RWPE2 (cell line): ENCODE data around the gene CDC42BPG.

ENCODE experiments used
- ATAC-seq: fragments of 200-7000 bp; cut with Tn5 transposase; 3 replicates; pipeline ENCODE4 v1.9.1; 2021; ENCODE audit warnings: low read depth
- DNase-seq: peaks from one replicate; pipeline ENCODE4 v3.0.0-alpha.2; 2020; ENCODE audit warnings: low spot score
- H3K27ac ChIP-seq: fragments of 450-650 bp; 2 replicates; pipeline ENCODE4 v1.5.1; 2017; ENCODE audit warnings: mild to moderate bottlenecking; ENCODE audit not compliant: poor library complexity, severe bottlenecking
- H3K27me3 ChIP-seq: fragments of 250-450 bp; sonication (Bioruptor Pico); 2 replicates; pipeline ENCODE4 v1.5.1; 2021; ENCODE audit warnings: mild to moderate bottlenecking, moderate library complexity; ENCODE audit not compliant: insufficient read depth, poor library complexity, severe bottlenecking
- H3K36me3 ChIP-seq: fragments of 250-450 bp; sonication (Bioruptor Pico); 2 replicates; pipeline ENCODE4 v1.5.1; 2020; ENCODE audit warnings: low read depth, mild to moderate bottlenecking, moderate library complexity
- H3K4me1 ChIP-seq: fragments of 250-450 bp; sonication (Bioruptor Pico); 2 replicates; pipeline ENCODE4 v1.5.1; 2021; ENCODE audit warnings: mild to moderate bottlenecking, moderate library complexity; ENCODE audit not compliant: insufficient read depth, poor library complexity, severe bottlenecking
- H3K4me3 ChIP-seq: fragments of 250-450 bp; sonication (Bioruptor Pico); 2 replicates; pipeline ENCODE4 v1.5.1; 2021; ENCODE audit warnings: mild to moderate bottlenecking, moderate library complexity; ENCODE audit not compliant: severe bottlenecking
- H3K9me3 ChIP-seq: fragments of 250-450 bp; sonication (Bioruptor Pico); 2 replicates; pipeline ENCODE4 v1.5.1; 2021; ENCODE audit warnings: mild to moderate bottlenecking, moderate library complexity; ENCODE audit not compliant: severe bottlenecking
- CTCF ChIP-seq: fragments of 450-650 bp; IDR thresholded peaks from one replicate; pipeline ENCODE4 v1.5.1; 2017; ENCODE audit warnings: mild to moderate bottlenecking, moderate library complexity; ENCODE audit not compliant: poor library complexity, severe bottlenecking

The CDC42BPG gene

GRCh38 chr11:64861227-64861975 lies 16.9 kb upstream of the CDC42BPG start:
- H3K36me3 ChIP-seq, result peaks cover 47% of the 10 kb centered on the region
- no peaks in the 10 kb centered on the region for H3K27me3 ChIP-seq
- no peak for TF ChIP-seq CTCF
- no peak for DNase-seq
- ATAC-seq, result no peak
- H3K4me3 ChIP-seq, result no peak overlapping the region
- peak overlapping the region; percentile 99 for H3K27ac ChIP-seq
- H3K9me3 ChIP-seq, result no peaks in the 10 kb centered on the region
- H3K4me1 ChIP-seq, result peaks cover 41% of the 10 kb centered on the region

GRCh38 chr11:64859542-64860414 lies 15.3 kb upstream of the CDC42BPG start:
- Histone ChIP-seq H3K4me3 (no peak overlapping the region), H3K9me3 (no peaks in the 10 kb centered on the region), H3K36me3 (peaks cover 58% of the 10 kb centered on the region), H3K27ac (peak overlapping the region; percentile 99), H3K4me1 (peaks cover 44% of the 10 kb centered on the region), H3K27me3 (no peaks in the 10 kb centered on the region)
- no peak for ATAC-seq
- DNase-seq, result peak; percentile 62
- TF ChIP-seq CTCF, result no peak

- Histone ChIP-seq H3K27ac (peak overlapping the region; percentile 99), H3K4me3 (no peak overlapping the region), H3K4me1 (peaks cover 40% of the 10 kb centered on the region), H3K36me3 (peaks cover 69% of the 10 kb centered on the region), H3K9me3 (no peaks in the 10 kb centered on the region), H3K27me3 (no peaks in the 10 kb centered on the region)
- TF ChIP-seq CTCF, result no peak
- DNase-seq, result peak; percentile 69
- no peak for ATAC-seq
Observed at GRCh38 chr11:64858467-64859263, 14.2 kb upstream of the CDC42BPG start.

- Histone ChIP-seq H3K9me3 (no peaks in the 10 kb centered on the region), H3K27ac (peak overlapping the region; percentile 99), H3K36me3 (peaks cover 77% of the 10 kb centered on the region), H3K4me3 (no peak overlapping the region), H3K27me3 (no peaks in the 10 kb centered on the region), H3K4me1 (peaks cover 34% of the 10 kb centered on the region)
- no peak for DNase-seq
- ATAC-seq, result no peak
- no peak for TF ChIP-seq CTCF
Observed at GRCh38 chr11:64857485-64857884, 13.0 kb upstream of the CDC42BPG start.
